Endothelial cell of umbilical vein (primary cell): Measurements from ENCODE around the gene CHMP2B. TPM values are rescaled to one million over a fixed set of nuclear protein-coding genes. Genes with fewer than 3 reads are reported as not detected.

ENCODE experiments used
- BruUV-seq: library from RNA; stranded (reverse); fragments of 400-500 nt; replicated peaks from 2 replicates; lab custom pipeline; 2021; lab: Mats Ljungman, UMichigan
- CTCF ChIA-PET: fragments of 300-600, 350-600 bp; sonication (Branson Sonifier 250); formaldehyde crosslinking; loops from one replicate; lab custom pipeline; 2021; ENCODE audit warnings: antibody characterized with exemption, inconsistent platforms; lab: Charles Lee
- POLR2A ChIA-PET: fragments of 300-600, 350-600 bp; sonication (Branson Sonifier 250); formaldehyde crosslinking; loops from one replicate; lab custom pipeline; 2021; ENCODE audit warnings: antibody characterized with exemption, inconsistent platforms; lab: Charles Lee
- DNase-seq: peaks from one replicate; pipeline ENCODE4 v3.0.0-alpha.2; 2011; ENCODE audit warnings: low read depth, low spot score
- FAIRE-seq: peaks from 2 replicates; lab custom pipeline; 2011; peaks lifted over from hg19 to GRCh38; lab: Jason Lieb, UNC
- H2AFZ ChIP-seq: 2 replicates; pipeline ENCODE4 v1.6.0; 2012; ENCODE audit warnings: low read depth, low read length, control low read depth, inconsistent platforms
- H3K27ac ChIP-seq: 2 replicates; pipeline ENCODE4 v1.5.1; 2011; ENCODE audit warnings: low read depth, mild to moderate bottlenecking, control low read depth, low read length, moderate library complexity; ENCODE audit not compliant: insufficient read depth
- H3K27me3 ChIP-seq, 2 experiments: 2 replicates each; pipeline versions ENCODE4 v1.6.0 to v1.6.1; 2011; ENCODE audit warnings: low read length in 2 of 2, mixed read lengths in 1 of 2; ENCODE audit not compliant: control insufficient read depth in 2 of 2, insufficient read depth in 2 of 2
- H3K36me3 ChIP-seq, 2 experiments: 2 replicates in 1 of 2; 3 replicates in 1 of 2; pipeline ENCODE4 v1.5.1; 2011; ENCODE audit warnings: low read length in 2 of 2, mild to moderate bottlenecking in 1 of 2, moderate library complexity in 1 of 2; ENCODE audit not compliant: control insufficient read depth in 2 of 2, insufficient read depth in 2 of 2; ENCODE audit errors: extremely low read depth in 1 of 2
- H3K4me1 ChIP-seq: 3 replicates; pipeline ENCODE4 v1.5.1; 2011; ENCODE audit warnings: mild to moderate bottlenecking, low read length; ENCODE audit not compliant: control insufficient read depth, insufficient read depth; ENCODE audit errors: extremely low read depth
- H3K4me2 ChIP-seq: 2 replicates; pipeline ENCODE4 v1.6.1; 2011; ENCODE audit warnings: low read length, control low read depth, mixed read lengths; ENCODE audit not compliant: insufficient read depth
- H3K4me3 ChIP-seq, 3 experiments: fragments of 200-600 bp in 1 of 3; sonication (generic), shearing (Covaris generic) in 1 of 3; replicated peaks in 1 of 3; 2 replicates each; pipeline ENCODE4 v1.5.1; 2011 to 2016; ENCODE audit warnings: control low read depth in 3 of 3, low read length in 3 of 3, mild to moderate bottlenecking in 2 of 3, inconsistent platforms in 1 of 3, low read depth in 1 of 3, moderate library complexity in 1 of 3; ENCODE audit not compliant: insufficient read depth in 1 of 3
- H3K79me2 ChIP-seq: 2 replicates; pipeline ENCODE4 v1.6.0; 2012; ENCODE audit warnings: low read length, inconsistent platforms; ENCODE audit not compliant: control insufficient read depth, insufficient read depth
- H3K9ac ChIP-seq: replicated peaks from 2 replicates; pipeline ENCODE3; 2011; ENCODE audit warnings: low read length, control low read depth; ENCODE audit not compliant: insufficient read depth; ENCODE audit errors: extremely low read depth
- H3K9me1 ChIP-seq: replicated peaks from 3 replicates; pipeline ENCODE4 v1.6.0; 2011; ENCODE audit warnings: mild to moderate bottlenecking, low read length; ENCODE audit not compliant: control insufficient read depth, insufficient read depth; ENCODE audit errors: extremely low read depth
- H3K9me3 ChIP-seq: replicated peaks from 2 replicates; pipeline ENCODE4 v1.5.1; 2012; ENCODE audit warnings: low read length, inconsistent platforms; ENCODE audit not compliant: control insufficient read depth, insufficient read depth
- H4K20me1 ChIP-seq: replicated peaks from 2 replicates; pipeline ENCODE3; 2011; ENCODE audit warnings: mild to moderate bottlenecking, low read length; ENCODE audit not compliant: control insufficient read depth, insufficient read depth; ENCODE audit errors: extremely low read depth
- CTCF ChIP-seq, 2 donors: IDR thresholded peaks; 1 replicate in 1 of 2; 2 replicates in 1 of 2; pipeline ENCODE4 v1.5.1; 2011; ENCODE audit warnings: low read length in 2 of 2, mild to moderate bottlenecking in 2 of 2, moderate library complexity in 2 of 2, control low read depth in 1 of 2, inconsistent platforms in 1 of 2, low read depth in 1 of 2; ENCODE audit not compliant: insufficient read depth in 1 of 2; ENCODE audit errors: extremely low read depth in 1 of 2
- FOS ChIP-seq: IDR thresholded peaks from 2 replicates; pipeline ENCODE4 v1.6.1; 2011; ENCODE audit warnings: mild to moderate bottlenecking, low read length, moderate library complexity, borderline replicate concordance; ENCODE audit not compliant: insufficient read depth
- GATA2 ChIP-seq: IDR thresholded peaks from 2 replicates; pipeline ENCODE4 v1.7.0; 2011; ENCODE audit warnings: low read depth, mild to moderate bottlenecking, moderate library complexity, mixed read lengths, low read length; ENCODE audit not compliant: insufficient read length, insufficient read depth
- JUN ChIP-seq: IDR thresholded peaks from 2 replicates; pipeline ENCODE4 v1.6.1; 2011; ENCODE audit warnings: borderline replicate concordance, low read depth; ENCODE audit not compliant: insufficient read length, insufficient read depth
- MYC ChIP-seq: IDR thresholded peaks from one replicate; pipeline ENCODE4 v1.6.1; 2011; ENCODE audit warnings: mild to moderate bottlenecking, low read depth, low read length
- POLR2A ChIP-seq: IDR thresholded peaks from 2 replicates; pipeline ENCODE4 v1.6.1; 2012; ENCODE audit warnings: low read depth, mild to moderate bottlenecking, control low read depth, low read length
- POLR2AphosphoS5 ChIP-seq: IDR thresholded peaks from 2 replicates; pipeline ENCODE4 v1.6.1; 2012; ENCODE audit warnings: low read depth, mild to moderate bottlenecking, control low read depth, low read length, moderate library complexity; ENCODE audit not compliant: insufficient read depth
- dilution Hi-C: fragments of 300-500 bp; cut with MboI; formaldehyde crosslinking; loops from one replicate; pipeline ENCODE4 v1.15.0; 2019; ENCODE audit warnings: low sequenced_read_pairs; ENCODE audit not compliant: extremely low pct_ligation_motif_present
- intact Hi-C: fragments of 100-400 bp; cut with micrococcal nuclease; formaldehyde crosslinking; loops from one replicate; pipeline ENCODE4 v1.10.0; 2022
- polyA plus RNA-seq, 4 experiments: library from polyadenylated mRNA; depleted of rRNA in 3 of 4; stranded (reverse) in 3 of 4; unstranded in 1 of 4; fragments of >200 nt; gene quantifications; 2 replicates each; pipeline versions ENCODE4 v1.2.1 to v1.2.3, GENCODE V29; 2011 to 2012; ENCODE audit warnings: missing spikeins in 1 of 4
- total RNA-seq: library from RNA; stranded (reverse); gene quantifications from 2 replicates; pipeline ENCODE4 v1.2.3, GENCODE V29; 2021

The CHMP2B gene
- total and polyA plus RNA-seq, 2 donors (not counting 3 experiments of a cell fraction or from before 2014, with no cell fraction given), result 6.8 to 22.0 TPM

- ChIA-PET CTCF (no interaction called here), POLR2A (no interaction called here)
- BruUV-seq, result no TSS peak
- Histone ChIP-seq H3K9me3 (no peaks in the 10 kb centered on the region), H3K4me3 (no peak overlapping the region), H3K4me2 (no peak overlapping the region), H3K4me1 (no peaks in the 10 kb centered on the region), H3K27me3 (no peaks in the 10 kb centered on the region), H3K36me3 (no peaks in the 10 kb centered on the region), H3K9ac (no peak overlapping the region), H4K20me1 (no peaks in the 10 kb centered on the region), H3K27ac (no peak overlapping the region), H3K79me2 (no peaks in the 10 kb centered on the region), H2AFZ (no peak overlapping the region), H3K9me1 (no peaks in the 10 kb centered on the region)
- FAIRE-seq, result no peak
- intact Hi-C loops (no loop called here), dilution Hi-C loops (no loop called here)
- no peak for DNase-seq
- TF ChIP-seq JUN (no peak), CTCF (IDR thresholded peaks at IDR 0.05; ENCODE audit: extremely low read depth in 1 of 2, insufficient read depth in 1 of 2, low read depth in 1 of 2, low read length in 2 of 2) (no peak), POLR2A (no peak), POLR2AphosphoS5 (no peak), FOS (no peak), MYC (no peak), GATA2 (no peak)
Observed at GRCh38 chr3:87288446-87288845, 61.3 kb downstream of the CHMP2B start.
